K562 (cell line): ENCODE data around the gene EGF. TPM values are rescaled to one million over a fixed set of nuclear protein-coding genes. Genes with fewer than 3 reads are reported as not detected.

Experiments used
- ATAC-seq: fragments of 200-7000 bp; cut with Tn5 transposase; 3 replicates; pipeline ENCODE4 v1.9.1; 2020; ENCODE audit warnings: moderate library complexity
- BruUV-seq: library from RNA; stranded (reverse); fragments of 400-500 nt; replicated peaks from 2 replicates; lab custom pipeline; 2021; lab: Mats Ljungman, UMichigan
- CTCF ChIA-PET: fragments of 300-600 bp; formaldehyde crosslinking; extraction: SDS; loops from one replicate; lab custom pipeline; 2021; ENCODE audit warnings: low intra/inter-chr PET ratio; lab: Yijun Ruan, JAX
- POLR2A ChIA-PET: fragments of 300-600, 350-650 bp; sonication (Branson Sonifier 250); formaldehyde crosslinking; extraction: SDS; loops from one replicate; lab custom pipeline; 2021; ENCODE audit warnings: antibody characterized with exemption, inconsistent platforms; lab: Yijun Ruan, JAX
- DNase-seq, 4 experiments: peaks; one replicate each; pipeline versions ENCODE4 v3.0.0 to v3.0.0-alpha.2; 2011 to 2018; ENCODE audit warnings: low spot score in 3 of 4, mixed read lengths in 3 of 4; ENCODE audit errors: extremely low read depth in 1 of 4
- FAIRE-seq: peaks from 2 replicates; lab custom pipeline; 2011; peaks lifted over from hg19 to GRCh38; lab: Jason Lieb, UNC
- H2AFZ ChIP-seq: 2 replicates; pipeline ENCODE4 v1.6.0; 2011; ENCODE audit warnings: low read depth, low read length, control low read depth, inconsistent platforms
- H3K27ac ChIP-seq: fragments of 200-600 bp; 3 replicates; pipeline ENCODE4 v1.8.0; 2011; ENCODE audit warnings: low read depth, mild to moderate bottlenecking, control low read depth, inconsistent platforms, low read length, moderate library complexity, mixed read lengths; ENCODE audit errors: extremely low read depth
- H3K27me3 ChIP-seq, 2 experiments: fragments of 300-600 bp in 1 of 2; 2 replicates in 1 of 2; 3 replicates in 1 of 2; pipeline versions ENCODE4 v1.6.0 to v1.8.0; 2011; ENCODE audit warnings: inconsistent platforms in 2 of 2, low read length in 2 of 2, mild to moderate bottlenecking in 1 of 2, mixed read lengths in 1 of 2, moderate library complexity in 1 of 2; ENCODE audit not compliant: control insufficient read depth in 2 of 2, insufficient read depth in 2 of 2
- H3K36me3 ChIP-seq: fragments of 300-600 bp; 3 replicates; pipeline ENCODE4 v1.8.0; 2011; ENCODE audit warnings: mild to moderate bottlenecking, low read length, inconsistent platforms; ENCODE audit not compliant: control insufficient read depth, insufficient read depth
- H3K4me1 ChIP-seq, 2 experiments: fragments of 200-600 bp in 1 of 2; replicated peaks in 1 of 2; 2 replicates in 1 of 2; 3 replicates in 1 of 2; pipeline versions ENCODE4 v1.5.1 to v1.8.0; 2011; ENCODE audit warnings: inconsistent platforms in 2 of 2, low read length in 2 of 2, mild to moderate bottlenecking in 1 of 2, mixed read lengths in 1 of 2, moderate library complexity in 1 of 2; ENCODE audit not compliant: control insufficient read depth in 2 of 2, insufficient read depth in 2 of 2
- H3K4me2 ChIP-seq: 2 replicates; pipeline ENCODE4 v1.6.1; 2011; ENCODE audit warnings: low read length, control low read depth, inconsistent platforms, mixed read lengths; ENCODE audit not compliant: insufficient read depth
- H3K4me3 ChIP-seq: fragments of 200-600 bp; sonication (generic), shearing (Covaris generic); 2 replicates; pipeline ENCODE4 v1.5.1; 2016; ENCODE audit warnings: control low read depth, inconsistent platforms
- H3K79me2 ChIP-seq: fragments of 200-600 bp; 3 replicates; pipeline ENCODE4 v1.8.0; 2011; ENCODE audit warnings: low read length, inconsistent platforms; ENCODE audit not compliant: control insufficient read depth, insufficient read depth
- H3K9ac ChIP-seq, 2 experiments: 2 replicates each; pipeline versions ENCODE4 v1.6.0 to v1.6.1; 2011; ENCODE audit warnings: low read depth in 2 of 2, low read length in 2 of 2, control low read depth in 1 of 2, inconsistent platforms in 1 of 2, mild to moderate bottlenecking in 1 of 2, mixed read lengths in 1 of 2; ENCODE audit not compliant: insufficient read depth in 1 of 2
- H3K9me1 ChIP-seq: one replicate; pipeline ENCODE4 v1.6.0; 2011; ENCODE audit warnings: inconsistent platforms, mild to moderate bottlenecking, low read length, moderate library complexity; ENCODE audit not compliant: control insufficient read depth, insufficient read depth
- H3K9me3 ChIP-seq: replicated peaks from 2 replicates; pipeline ENCODE4 v1.5.1; 2011; ENCODE audit warnings: low read depth, low read length, inconsistent platforms; ENCODE audit not compliant: control insufficient read depth, insufficient read depth
- H4K20me1 ChIP-seq: replicated peaks from 2 replicates; pipeline ENCODE4 v1.6.1; 2011; ENCODE audit warnings: low read length, inconsistent platforms, mixed read lengths; ENCODE audit not compliant: control insufficient read depth, insufficient read depth
- BRF2 ChIP-seq: IDR thresholded peaks from 3 replicates; pipeline ENCODE4 v1.6.1; 2011; ENCODE audit warnings: borderline replicate concordance, mild to moderate bottlenecking; ENCODE audit not compliant: insufficient read length, insufficient read depth
- CEBPZ ChIP-seq: fragments of 150-350 bp; IDR thresholded peaks from 2 replicates; pipeline ENCODE4 v1.6.1; 2014; ENCODE audit warnings: low read depth, mild to moderate bottlenecking, low read length, borderline replicate concordance
- CHD2 ChIP-seq: IDR thresholded peaks from 2 replicates; pipeline ENCODE4 v1.6.1; 2011; ENCODE audit warnings: low read depth, low read length
- HNRNPH1 ChIP-seq: fragments of 200-400 bp; formaldehyde crosslinking; optimal IDR thresholded peaks from 2 replicates; pipeline ENCODE3; 2017; ENCODE audit warnings: low read depth, mild to moderate bottlenecking, low read length, moderate library complexity
- HNRNPL ChIP-seq: fragments of 200-400 bp; formaldehyde crosslinking; IDR thresholded peaks from 2 replicates; pipeline ENCODE4 v1.6.1; 2017; ENCODE audit warnings: low read depth, mild to moderate bottlenecking, low read length
- IFI16 ChIP-seq: fragments of 250-450 bp; sonication (Bioruptor Pico); IDR thresholded peaks from 2 replicates; pipeline ENCODE4 v2.1.2; 2022; ENCODE audit warnings: mild to moderate bottlenecking, inconsistent platforms
- ZNF282 ChIP-seq: sonication (generic); formaldehyde crosslinking; IDR thresholded peaks from 2 replicates; pipeline ENCODE4 v1.8.1; 2023; ENCODE audit warnings: missing genetic modification reagents
- ZNF384 ChIP-seq: IDR thresholded peaks from 2 replicates; pipeline ENCODE4 v1.6.1; 2012; ENCODE audit warnings: low read depth, low read length, improper control_type of control experiment
- ZNF398 ChIP-seq: fragments of 250-450 bp; sonication (Bioruptor Pico); IDR thresholded peaks from 2 replicates; pipeline ENCODE4 v1.8.0; 2021; ENCODE audit warnings: moderate library complexity, mild to moderate bottlenecking, inconsistent platforms
- ZNF75A ChIP-seq: fragments of 450-650 bp; formaldehyde crosslinking; IDR thresholded peaks from 2 replicates; pipeline ENCODE4 v1.4.0; 2020; ENCODE audit warnings: mild to moderate bottlenecking
- ZNF780A ChIP-seq: fragments of 250-450 bp; sonication (Bioruptor Pico); IDR thresholded peaks from 2 replicates; pipeline ENCODE4 v1.5.0; 2021; ENCODE audit warnings: mild to moderate bottlenecking
- WGBS: fragments of 100-300 bp; shearing (Covaris generic); methylation state at CpG from one replicate; pipeline ENCODE4 v1.1.6; 2016; ENCODE audit warnings: low coverage, mixed read lengths; ENCODE audit not compliant: insufficient coverage; ENCODE audit errors: missing lambda C conversion rate; 5-methylcytosine and 5-hydroxymethylcytosine counted together
- in situ Hi-C: fragments of 300-500 bp; cut with MboI; formaldehyde crosslinking; loops from 4 replicates; pipeline ENCODE4 v1.15.0; 2018; ENCODE audit warnings: inconsistent platforms, mixed read lengths
- intact Hi-C: fragments of 100-400 bp; cut with micrococcal nuclease; formaldehyde crosslinking; loops from 2 replicates; pipeline ENCODE4 v1.14.2; 2022
- polyA plus RNA-seq, 8 experiments: library from polyadenylated mRNA; depleted of rRNA in 4 of 8; stranded (reverse) in 5 of 8; unstranded in 3 of 8; fragments of >200 nt; fragmentation: Nextera tagmentation in 2 of 8; fragmentation: Illumina TruSeq in 1 of 8; extraction: Ambion mirVana in 2 of 8; extraction: Trizol in 1 of 8; gene quantifications; 2 replicates each; pipeline versions ENCODE4 v1.2.1 to v1.2.3, GENCODE V29; 2011 to 2014; ENCODE audit warnings: inconsistent platforms in 1 of 8, missing spikeins in 1 of 8
- total RNA-seq, 7 experiments: library from RNA; depleted of rRNA in 6 of 7; stranded (reverse); fragments of >200 nt in 6 of 7; fragmentation: Illumina TruSeq in 2 of 7; extraction: Trizol in 2 of 7; gene quantifications; 2 replicates each; pipeline versions ENCODE4 v1.2.1 to v1.2.3, GENCODE V29; 2011 to 2021; ENCODE audit warnings: low replicate concordance in 1 of 7
- TF ChIP-seq, protein P1 (sequence below): sonication (generic); formaldehyde crosslinking; IDR thresholded peaks from 2 replicates; pipeline ENCODE4 v1.8.1; 2023; ENCODE audit warnings: mild to moderate bottlenecking, missing genetic modification reagents, moderate library complexity
- TF ChIP-seq, protein P2 (sequence below): sonication (generic); IDR thresholded peaks from 2 replicates; pipeline ENCODE4 v1.6.1; 2016

EGF gene
- total and polyA plus RNA-seq, 9 of the 15 experiments (the other 6 are each of a cell fraction or from before 2014, with no cell fraction given): 0.32 to 3.1 (median 1.3) TPM

DNA sequence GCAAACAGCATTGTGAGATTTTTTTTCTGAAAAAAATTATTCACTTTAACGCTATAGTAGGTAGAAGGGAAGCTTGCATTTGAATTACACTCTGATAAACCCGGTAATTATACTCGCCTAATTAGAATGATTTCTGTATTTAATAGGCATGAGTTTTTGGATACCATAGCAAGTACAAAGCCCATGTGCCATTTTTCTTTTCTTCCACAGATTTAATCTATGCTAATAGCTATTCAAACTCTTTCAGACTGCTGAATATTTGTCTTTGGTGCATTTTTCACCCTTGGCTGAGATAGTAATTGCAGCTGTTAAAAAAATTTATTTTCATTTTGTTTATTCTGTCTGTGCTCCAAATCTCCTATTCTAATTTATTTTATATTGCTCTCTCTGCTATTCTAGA is 113.0 kb downstream of the EGF start (continued):
- TF ChIP-seq ZNF780A (CRISPR knock-in tag) (no peak), IFI16 (CRISPR knock-in tag) (no peak), HNRNPH1 (no peak), CHD2 (no peak), ZNF75A (no peak), ZNF282 (CRISPR knock-in tag) (no peak)
- TF ChIP-seq, protein P1, sequence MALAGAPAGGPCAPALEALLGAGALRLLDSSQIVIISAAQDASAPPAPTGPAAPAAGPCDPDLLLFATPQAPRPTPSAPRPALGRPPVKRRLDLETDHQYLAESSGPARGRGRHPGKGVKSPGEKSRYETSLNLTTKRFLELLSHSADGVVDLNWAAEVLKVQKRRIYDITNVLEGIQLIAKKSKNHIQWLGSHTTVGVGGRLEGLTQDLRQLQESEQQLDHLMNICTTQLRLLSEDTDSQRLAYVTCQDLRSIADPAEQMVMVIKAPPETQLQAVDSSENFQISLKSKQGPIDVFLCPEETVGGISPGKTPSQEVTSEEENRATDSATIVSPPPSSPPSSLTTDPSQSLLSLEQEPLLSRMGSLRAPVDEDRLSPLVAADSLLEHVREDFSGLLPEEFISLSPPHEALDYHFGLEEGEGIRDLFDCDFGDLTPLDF: no peak
- TF ChIP-seq, protein P2, sequence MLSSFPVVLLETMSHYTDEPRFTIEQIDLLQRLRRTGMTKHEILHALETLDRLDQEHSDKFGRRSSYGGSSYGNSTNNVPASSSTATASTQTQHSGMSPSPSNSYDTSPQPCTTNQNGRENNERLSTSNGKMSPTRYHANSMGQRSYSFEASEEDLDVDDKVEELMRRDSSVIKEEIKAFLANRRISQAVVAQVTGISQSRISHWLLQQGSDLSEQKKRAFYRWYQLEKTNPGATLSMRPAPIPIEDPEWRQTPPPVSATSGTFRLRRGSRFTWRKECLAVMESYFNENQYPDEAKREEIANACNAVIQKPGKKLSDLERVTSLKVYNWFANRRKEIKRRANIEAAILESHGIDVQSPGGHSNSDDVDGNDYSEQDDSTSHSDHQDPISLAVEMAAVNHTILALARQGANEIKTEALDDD: no peak

- Histone ChIP-seq H3K9ac (no peak overlapping the region), H3K4me1 (peaks cover 0 to 3% of the 10 kb centered on the region in 2 experiments; a peak in 2 of 5 replicates), H3K4me3 (no peak overlapping the region), H3K27ac (no peak overlapping the region), H3K9me3 (no peaks in the 10 kb centered on the region), H4K20me1 (no peaks in the 10 kb centered on the region), H3K4me2 (no peak overlapping the region), H3K36me3 (no peaks in the 10 kb centered on the region), H2AFZ (no peak overlapping the region), H3K27me3 (peaks cover 7 to 11% of the 10 kb centered on the region in 2 experiments; a peak in 3 of 5 replicates), H3K9me1 (no peaks in the 10 kb centered on the region), H3K79me2 (no peaks in the 10 kb centered on the region)
- ATAC-seq: peak; percentile 58; the same call in 2 of the 3 replicates
- POLR2A ChIA-PET: interaction anchor here (0.7 kb wide), 1 partner anchor 10 kb away, joined by 4 read pairs; no protein-coding TSS in a partner anchor
- CTCF ChIA-PET: interaction anchor here (0.6 kb wide), 1 partner anchor 30 kb away, joined by 3 read pairs; no protein-coding TSS in a partner anchor
- intact Hi-C loops (no loop called here), in situ Hi-C loops (no loop called here)
- no peak for DNase-seq
- WGBS: 3% methylated on average over 5 of the region's 7 CpGs
- no TSS peak for BruUV-seq
- no peak for FAIRE-seq
- TF ChIP-seq ZNF384 (peak; percentile 61), HNRNPL (no peak), ZNF398 (no peak), BRF2 (no peak), CEBPZ (no peak)
Observed at GRCh38 chr4:110032603-110033002, 119.9 kb downstream of the EGF start.
